ENCODE results near the gene LINGO3. TPM values are rescaled to one million over a fixed set of nuclear protein-coding genes. Genes with fewer than 3 reads are reported as not detected.

The LINGO3 gene
- polyA plus RNA-seq, 3 donors, result 0.08 to 2.8 (median 2.2) TPM

- Mint-ChIP-seq H3K36me3 (peaks cover 12 to 28% of the 10 kb centered on the region in 2 donors), H3K4me1 (peaks cover 69% of the 10 kb centered on the region), H3K27ac (peak overlapping the region in 4 of 7 donors; percentile 39 to 80 (median 55)), H3K4me3 (peak overlapping the region; percentile 86 to 100), H3K27me3 (ENCODE audit: low read depth in 3 of 3) (peaks cover 0 to 10% (median 0%) of the 10 kb centered on the region in 3 donors), H3K9me3 (peaks cover 0 to 2% (median 0%) of the 10 kb centered on the region in 7 donors)
- no peak for DNase-seq
- peaks cover 83% of the 10 kb centered on the region for H3K79me2 ChIP-seq (ENCODE audit: insufficient read depth, low read length)
- intact Hi-C loops (cut with micrococcal nuclease), result loop anchor here in 1 of 2 donors (5.0 kb wide), 3 partner anchors 57 to 92 kb away; partner anchors contain the start of genes PLEKHJ1 and SF3A2
- H3K9me3 ChIP-seq (replicated peaks in 1 of 2; ENCODE audit: control insufficient read depth in 1 of 2, insufficient read depth in 1 of 2, low read length in 2 of 2), result no peaks in the 10 kb centered on the region
- peaks cover 35% of the 10 kb centered on the region for H4K20me1 ChIP-seq (ENCODE audit: insufficient read depth, low read length)
- peak overlapping the region in 1 of 2 donors; percentile 80 for H3K27ac ChIP-seq (ENCODE audit: low read depth in 1 of 2, low read length in 2 of 2)
- peak overlapping the region in 2 of 3 experiments; percentile 82 to 97 for H3K4me3 ChIP-seq (replicated peaks in 1 of 3; ENCODE audit: low read depth in 2 of 3, low read length in 3 of 3)
- peak overlapping the region; percentile 99 for H3K4me2 ChIP-seq (replicated peaks; ENCODE audit: extremely low read depth, low read length, poor library complexity, severe bottlenecking)
- H3K9ac ChIP-seq (ENCODE audit: insufficient read depth, low read length, poor library complexity, severe bottlenecking), result peak overlapping the region; percentile 83
- no peak overlapping the region for H2AFZ ChIP-seq (ENCODE audit: insufficient read depth, low read depth, low read length, poor library complexity, severe bottlenecking)
- WGBS (ENCODE audit: insufficient coverage), result 83% methylated on average over 10 of the region's 13 CpGs
- peaks cover 15 to 16% of the 10 kb centered on the region in 2 donors for H3K36me3 ChIP-seq (replicated peaks in 1 of 2; ENCODE audit: control insufficient read depth in 1 of 2, insufficient read depth in 2 of 2, low read length in 2 of 2)
- peaks cover 34 to 55% of the 10 kb centered on the region in 2 donors for H3K4me1 ChIP-seq (ENCODE audit: control insufficient read depth in 1 of 2, insufficient read depth in 2 of 2, low read length in 2 of 2)
- H3K27me3 ChIP-seq (ENCODE audit: control insufficient read depth in 2 of 2, insufficient read depth in 2 of 2, low read length in 2 of 2), result no peaks in the 10 kb centered on the region
- TF ChIP-seq CTCF (IDR thresholded peaks at IDR 0.05), result no peak
Observed at GRCh38 chr19:2329501-2329916, 21.6 kb upstream of the LINGO3 start.

GRCh38 chr19:2329149-2329478 lies 21.2 kb upstream of the LINGO3 start:
- peak overlapping the region; percentile 98 for H2AFZ ChIP-seq (ENCODE audit: insufficient read depth, low read depth, low read length, poor library complexity, severe bottlenecking)

More at GRCh38 chr19:2329149-2329478, 21.2 kb upstream of the LINGO3 start:
- Mint-ChIP-seq H3K4me1 (peaks cover 69% of the 10 kb centered on the region), H3K27me3 (ENCODE audit: low read depth in 3 of 3) (peaks cover 0 to 10% (median 0%) of the 10 kb centered on the region in 3 donors), H3K27ac (peak overlapping the region; percentile 39 to 80 (median 65)), H3K9me3 (peaks cover 0 to 2% (median 0%) of the 10 kb centered on the region in 7 donors), H3K36me3 (peaks cover 16 to 29% of the 10 kb centered on the region in 2 donors), H3K4me3 (peak overlapping the region; percentile 86 to 100)
- Histone ChIP-seq H3K9me3 (replicated peaks in 1 of 2; ENCODE audit: control insufficient read depth in 1 of 2, insufficient read depth in 1 of 2, low read length in 2 of 2) (no peaks in the 10 kb centered on the region), H3K27ac (ENCODE audit: low read depth in 1 of 2, low read length in 2 of 2) (peak overlapping the region in 1 of 2 donors; percentile 80), H3K27me3 (ENCODE audit: control insufficient read depth in 2 of 2, insufficient read depth in 2 of 2, low read length in 2 of 2) (no peaks in the 10 kb centered on the region), H3K4me3 (replicated peaks in 1 of 3; ENCODE audit: low read depth in 2 of 3, low read length in 3 of 3) (peak overlapping the region; percentile 82 to 97 (median 92)), H3K36me3 (replicated peaks in 1 of 2; ENCODE audit: control insufficient read depth in 1 of 2, insufficient read depth in 2 of 2, low read length in 2 of 2) (peaks cover 19% of the 10 kb centered on the region in 2 donors), H3K4me1 (ENCODE audit: control insufficient read depth in 1 of 2, insufficient read depth in 2 of 2, low read length in 2 of 2) (peaks cover 34 to 55% of the 10 kb centered on the region in 2 donors), H3K79me2 (ENCODE audit: insufficient read depth, low read length) (peaks cover 81% of the 10 kb centered on the region), H3K9ac (ENCODE audit: insufficient read depth, low read length, poor library complexity, severe bottlenecking) (peak overlapping the region; percentile 83), H4K20me1 (ENCODE audit: insufficient read depth, low read length) (peaks cover 34% of the 10 kb centered on the region), H3K4me2 (replicated peaks; ENCODE audit: extremely low read depth, low read length, poor library complexity, severe bottlenecking) (peak overlapping the region; percentile 99)
- no peak for DNase-seq
- no peak for TF ChIP-seq CTCF (IDR thresholded peaks at IDR 0.05)
- intact Hi-C loops (cut with micrococcal nuclease), result loop anchor here in 1 of 2 donors (5.0 kb wide), 3 partner anchors 57 to 92 kb away; partner anchors contain the start of genes PLEKHJ1 and SF3A2
- WGBS (ENCODE audit: insufficient coverage), result 7% methylated on average over 8 of the region's 16 CpGs

Measured in CD14-positive monocyte (primary cell).